T follicular helper cell (primary cell): Measurements from ENCODE around the gene AP1G2.

Source experiments
- DNase-seq: peaks from one replicate; pipeline ENCODE4 v3.0.0-alpha.2; 2020; ENCODE audit warnings: low read depth

Gene AP1G2

DNA sequence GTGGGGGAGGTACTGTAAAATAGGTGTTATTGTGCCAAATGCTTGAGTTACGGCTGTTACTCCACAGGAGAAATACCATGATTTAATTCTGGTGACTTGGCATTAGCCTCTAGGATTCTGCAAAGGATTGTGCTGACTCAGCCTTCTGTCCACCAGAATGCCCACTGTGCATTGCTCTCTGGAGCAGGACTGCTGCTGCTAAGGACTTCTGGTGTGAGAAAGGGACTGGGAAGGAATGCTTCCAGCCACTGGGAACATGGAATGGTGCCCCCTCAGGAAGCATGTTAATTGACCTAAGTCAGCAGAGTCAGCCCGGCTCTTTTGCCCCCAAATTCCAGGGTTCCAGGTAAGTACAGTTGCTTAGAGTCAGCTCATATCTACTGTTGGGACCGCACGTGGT, 48.9 kb downstream of the AP1G2 start:
- no peak for DNase-seq

DNA sequence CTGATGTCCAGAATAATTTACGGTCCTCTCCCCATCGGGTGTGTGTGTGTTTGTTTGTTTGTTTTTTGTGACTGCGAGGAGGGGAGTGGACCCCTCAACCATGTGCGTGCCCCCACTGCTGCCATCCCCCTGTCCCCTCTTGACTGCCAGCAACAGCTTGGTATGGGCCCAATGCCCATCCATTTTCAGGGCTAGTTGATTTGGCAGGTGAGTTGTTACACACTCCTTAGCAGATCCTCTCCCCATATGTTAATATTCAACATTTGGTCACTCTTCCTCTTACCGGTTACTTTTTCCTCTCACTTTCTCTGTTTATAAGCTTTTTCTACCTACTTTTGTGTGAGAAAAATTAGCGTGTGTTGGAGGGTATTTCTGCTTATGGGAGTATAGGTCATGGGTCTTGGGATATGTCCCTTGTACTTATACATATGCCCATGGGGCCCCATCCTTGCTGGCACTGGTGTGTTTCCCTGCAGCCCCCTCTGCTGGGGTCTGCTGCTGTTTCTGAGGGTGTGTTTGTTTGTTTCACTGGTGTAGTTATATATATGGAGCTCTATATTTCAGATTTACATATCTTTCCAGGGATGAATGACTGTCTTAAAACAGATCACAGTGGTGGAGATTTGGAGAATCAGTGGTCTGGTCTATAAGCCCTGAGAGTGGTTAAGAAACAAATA, 49.8 kb downstream of the AP1G2 start:
- DNase-seq, result no peak

DNA sequence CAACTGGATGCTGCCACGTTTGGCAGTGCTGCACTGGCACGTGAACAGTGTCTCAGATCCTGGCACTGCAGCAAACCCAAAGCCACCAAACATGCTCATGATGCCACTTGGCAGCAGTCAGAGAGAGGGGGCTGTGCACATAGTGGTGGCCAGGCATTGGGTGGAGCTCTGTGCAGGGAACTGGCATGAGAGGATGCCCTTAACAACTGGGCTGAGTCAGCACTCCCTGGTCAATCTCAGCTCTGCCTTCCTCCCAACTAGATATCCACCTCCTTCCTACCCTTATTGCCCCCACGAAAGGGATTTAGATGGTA, 53.0 kb downstream of the AP1G2 start:
- no peak for DNase-seq

DNA sequence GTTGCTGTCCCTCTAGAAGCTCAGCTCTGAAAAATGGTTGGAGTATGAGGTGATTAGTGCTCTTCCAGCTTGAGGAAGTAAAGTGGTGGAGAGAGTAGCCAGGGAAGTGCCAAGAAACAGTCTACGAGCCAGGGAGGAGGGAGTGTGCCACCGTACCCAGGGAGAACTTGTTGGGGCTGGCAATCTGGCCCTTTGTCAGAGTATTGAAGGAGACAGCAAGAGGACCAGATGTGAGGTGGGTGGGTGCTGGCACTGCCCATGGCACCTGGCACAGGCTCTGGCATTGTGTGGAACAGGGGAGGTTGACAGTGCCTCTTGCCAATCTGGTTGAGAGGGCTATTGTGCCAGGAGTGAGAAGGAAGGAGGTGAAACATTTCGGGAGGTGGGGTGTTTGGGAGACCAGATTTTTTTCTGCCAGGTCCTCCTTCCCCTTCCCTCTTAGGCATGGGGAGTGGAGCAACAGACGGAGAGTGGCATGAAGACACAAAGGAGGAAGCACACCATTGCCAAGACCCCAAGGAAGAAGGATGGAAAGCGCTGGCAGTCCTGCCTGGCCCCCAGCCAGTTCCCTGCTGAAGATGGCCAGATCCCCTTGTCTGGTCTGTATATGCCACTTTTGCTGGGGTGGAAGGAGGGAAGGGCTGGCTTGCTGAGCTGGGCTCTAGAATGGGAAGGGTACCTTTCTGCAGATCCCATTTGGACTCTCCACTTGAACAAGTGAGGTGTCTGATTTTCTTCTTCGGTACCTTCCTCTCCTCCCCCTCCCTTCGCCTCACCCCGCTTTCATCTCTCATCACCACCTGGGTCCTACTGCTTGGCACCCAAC, 53.6 kb downstream of the AP1G2 start:
- DNase-seq, result no peak

DNA sequence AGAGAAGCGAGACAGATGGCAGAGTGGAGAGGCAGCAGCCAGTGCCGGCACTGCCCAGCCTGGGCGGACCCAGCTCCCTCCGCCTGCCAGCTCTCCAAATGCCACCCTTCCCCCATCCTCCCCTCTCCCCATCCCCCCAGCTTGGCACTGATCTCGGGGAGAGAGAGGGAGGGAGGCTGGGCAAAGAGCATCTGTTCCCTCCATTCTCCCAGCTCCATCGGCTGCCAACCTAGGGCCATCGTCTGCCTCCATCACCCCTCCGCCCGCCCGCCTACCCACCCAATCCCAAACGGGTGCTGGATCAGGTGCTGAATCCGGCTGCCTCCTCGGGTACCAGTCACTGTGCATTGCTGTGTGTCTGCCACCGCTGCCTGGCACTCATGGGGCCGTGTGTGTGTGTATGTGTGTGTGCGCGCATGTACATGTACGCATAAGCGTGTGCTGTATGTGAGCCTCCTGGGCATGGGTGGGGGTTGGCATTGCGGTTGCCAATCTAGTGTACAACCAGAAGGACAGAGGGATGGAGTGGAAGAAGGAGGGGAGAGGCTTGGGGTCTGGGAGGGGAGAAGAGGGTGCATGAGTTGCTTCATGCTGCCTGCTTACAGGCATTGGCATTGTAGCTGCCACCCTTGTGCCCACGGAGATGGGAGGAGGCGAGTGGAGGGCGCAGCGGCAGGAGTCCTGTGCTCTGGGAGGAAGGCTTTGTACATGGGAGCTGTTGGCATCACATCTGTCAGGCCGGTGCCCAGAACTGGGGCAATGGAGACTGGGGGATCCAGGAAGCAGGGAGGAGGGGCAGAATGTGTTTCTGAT, 54.4 kb downstream of the AP1G2 start:
- no peak for DNase-seq

DNA sequence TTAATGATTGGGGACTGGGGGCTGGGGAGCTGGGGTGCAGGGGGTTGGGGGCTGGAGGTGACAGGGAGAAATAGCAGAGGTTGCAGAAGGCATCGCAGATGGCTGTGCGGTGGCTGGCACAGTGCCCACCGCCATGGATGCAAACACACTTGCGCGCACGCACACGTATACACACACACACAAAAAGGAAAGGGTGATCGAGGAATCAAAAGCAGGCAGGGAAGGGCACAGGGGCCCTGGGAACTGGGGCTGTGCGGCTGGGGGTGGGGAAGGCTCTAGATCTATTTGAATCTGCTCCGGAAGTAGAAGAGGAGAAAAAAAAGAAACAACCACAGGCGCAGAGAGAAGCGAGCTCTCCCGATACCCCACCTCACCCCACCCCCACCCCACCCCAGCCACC, 55.4 kb downstream of the AP1G2 start:
- DNase-seq, result no peak
